GM19023 (cell line): ENCODE measurements around the gene CYB561D2.

Experiments used
- ATAC-seq: cut with Tn5 transposase; IDR thresholded peaks from one replicate; pipeline ENCODE4 v1.9.1; 2021; ENCODE audit warnings: mild to moderate bottlenecking, moderate library complexity; ENCODE audit not compliant: unreplicated experiment

CYB561D2 gene

DNA sequence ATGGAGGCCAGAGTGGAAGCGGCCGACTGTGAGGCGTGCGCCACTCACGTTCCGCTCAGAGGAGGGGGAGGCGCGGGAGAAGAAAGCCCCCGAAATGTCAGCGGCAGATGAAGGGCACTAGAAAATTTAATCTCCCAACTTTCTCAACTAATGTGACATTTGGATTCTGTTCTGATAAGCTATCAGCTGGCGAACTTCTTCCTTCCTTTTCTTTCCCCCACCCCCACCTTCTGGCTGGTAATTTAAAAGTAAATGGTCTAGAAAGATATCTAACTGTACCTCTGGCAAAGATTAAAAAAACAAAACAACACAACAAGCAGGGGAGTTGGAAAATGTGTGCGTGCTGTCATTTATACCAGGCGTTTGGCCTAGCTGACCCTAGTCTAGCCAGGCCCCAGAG, 35.1 kb downstream of the CYB561D2 start:
- no peak for ATAC-seq

DNA sequence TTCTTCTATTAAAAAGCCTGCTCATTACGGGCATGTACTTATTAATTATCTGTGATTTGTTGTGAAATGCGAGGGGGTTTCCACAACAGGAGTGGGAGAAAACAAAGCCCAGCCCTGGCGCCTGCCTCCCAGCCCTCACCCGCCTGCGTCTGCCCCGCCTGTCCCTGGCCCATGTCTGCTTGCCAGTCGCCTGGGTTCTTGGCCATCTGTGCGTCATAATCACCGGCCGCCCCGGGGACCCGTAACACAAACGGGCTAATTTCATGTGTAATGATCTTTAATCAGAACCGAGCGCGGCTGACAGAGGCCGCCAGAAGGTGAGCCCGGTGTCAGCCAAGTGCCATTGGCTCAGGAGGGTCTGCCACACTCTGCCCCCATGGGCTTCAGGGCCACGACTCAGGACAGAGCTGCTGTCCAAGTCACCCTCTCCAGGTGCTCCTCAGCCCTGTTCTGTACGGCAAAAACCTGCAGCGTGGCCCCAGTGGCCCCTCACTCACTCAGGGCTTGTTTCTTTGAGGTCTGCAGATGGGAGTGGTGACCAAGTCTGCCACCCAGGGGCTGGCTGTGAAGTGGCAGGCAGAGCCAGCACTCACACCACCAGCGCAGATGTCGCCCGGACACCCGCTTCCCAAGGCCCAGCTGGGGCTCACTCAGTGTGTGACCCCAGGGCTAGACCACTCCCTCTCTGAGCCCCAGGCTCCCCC, 37.5 kb downstream of the CYB561D2 start:
- no peak for ATAC-seq

DNA sequence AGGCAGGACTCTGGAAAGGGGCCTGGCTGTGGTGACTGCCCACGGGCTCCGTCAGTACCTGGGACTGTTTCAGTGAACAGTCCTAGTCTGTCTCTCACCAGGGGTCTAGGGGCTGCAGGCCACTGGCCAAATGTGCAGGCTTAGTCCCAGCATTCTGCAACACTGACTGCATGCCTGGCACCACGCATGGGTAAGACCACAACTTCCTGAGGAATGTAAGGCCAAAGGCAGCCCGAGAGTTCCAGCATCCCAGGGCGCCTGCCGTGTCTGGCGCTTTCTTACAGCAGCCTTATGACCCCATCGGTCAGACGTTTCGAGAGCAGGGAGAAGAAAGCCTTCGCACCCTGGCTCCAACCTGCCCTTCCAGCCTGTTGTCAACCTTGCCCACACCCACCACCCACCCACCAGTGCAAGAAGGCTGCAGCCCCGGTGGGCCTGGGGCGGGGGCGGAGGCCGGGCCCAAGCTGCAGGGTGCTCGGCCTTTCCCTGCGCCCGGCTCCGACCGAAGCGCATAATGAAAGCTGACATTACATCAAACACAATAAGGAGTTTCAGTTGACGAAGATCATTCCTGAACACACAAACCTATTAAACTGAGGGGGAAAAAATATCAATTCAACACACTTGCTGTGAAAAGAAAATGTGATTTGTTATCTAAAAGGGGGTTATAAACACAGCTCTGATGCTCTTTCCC, 38.2 kb downstream of the CYB561D2 start:
- ATAC-seq: no peak

DNA sequence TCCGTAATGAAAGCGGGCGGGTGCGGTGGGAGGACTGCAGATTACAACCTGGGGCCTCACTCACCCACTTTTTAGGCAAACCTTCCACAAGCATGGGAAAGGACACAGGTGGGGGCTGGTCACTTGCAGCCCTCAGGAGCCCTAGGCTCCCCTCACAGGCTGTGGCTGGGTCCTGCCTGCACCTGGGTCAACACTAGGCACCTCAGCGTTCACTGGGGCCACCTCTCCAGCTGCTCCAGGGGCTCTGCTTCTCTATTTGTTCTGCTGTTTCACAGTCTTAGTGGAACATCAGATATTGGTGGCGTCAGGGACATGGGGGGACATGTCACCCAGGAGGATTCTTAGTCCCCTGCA, 38.7 kb downstream of the CYB561D2 start:
- no peak for ATAC-seq

DNA sequence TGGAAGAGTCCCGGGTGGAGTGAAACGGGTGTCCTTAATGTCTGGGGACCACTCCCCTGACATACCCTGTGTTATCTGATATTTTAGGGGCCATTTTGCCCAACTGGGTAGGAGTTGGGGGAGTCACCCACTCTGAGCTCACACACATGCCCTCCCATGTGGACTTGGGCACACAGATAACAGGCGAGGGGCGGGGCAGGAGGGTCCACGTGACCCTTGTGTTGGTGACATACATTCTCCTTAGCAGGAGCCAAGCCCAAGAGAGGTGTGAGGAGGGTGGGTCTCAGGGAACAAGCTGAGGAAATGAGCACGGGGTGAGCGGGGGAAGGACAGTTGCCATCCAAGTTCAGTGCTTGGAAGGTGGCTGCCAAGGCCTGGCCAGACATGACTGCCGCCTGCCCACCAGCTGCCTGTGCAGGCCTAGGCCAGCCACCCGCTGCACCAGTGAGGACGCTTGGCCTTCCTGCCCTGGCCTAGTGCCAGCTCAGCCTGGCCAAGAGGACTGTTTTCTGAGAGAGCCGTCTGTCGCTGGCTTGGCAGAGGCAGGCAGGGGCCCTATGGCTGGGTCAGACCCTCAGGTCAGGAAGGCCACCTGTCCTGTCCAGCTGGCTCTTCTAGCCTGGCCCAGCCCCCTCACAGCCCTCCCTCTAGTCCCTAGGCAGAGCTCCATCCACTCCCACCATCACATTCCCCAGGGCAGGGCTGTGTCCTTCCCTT, 40.0 kb downstream of the CYB561D2 start:
- ATAC-seq: no peak

DNA sequence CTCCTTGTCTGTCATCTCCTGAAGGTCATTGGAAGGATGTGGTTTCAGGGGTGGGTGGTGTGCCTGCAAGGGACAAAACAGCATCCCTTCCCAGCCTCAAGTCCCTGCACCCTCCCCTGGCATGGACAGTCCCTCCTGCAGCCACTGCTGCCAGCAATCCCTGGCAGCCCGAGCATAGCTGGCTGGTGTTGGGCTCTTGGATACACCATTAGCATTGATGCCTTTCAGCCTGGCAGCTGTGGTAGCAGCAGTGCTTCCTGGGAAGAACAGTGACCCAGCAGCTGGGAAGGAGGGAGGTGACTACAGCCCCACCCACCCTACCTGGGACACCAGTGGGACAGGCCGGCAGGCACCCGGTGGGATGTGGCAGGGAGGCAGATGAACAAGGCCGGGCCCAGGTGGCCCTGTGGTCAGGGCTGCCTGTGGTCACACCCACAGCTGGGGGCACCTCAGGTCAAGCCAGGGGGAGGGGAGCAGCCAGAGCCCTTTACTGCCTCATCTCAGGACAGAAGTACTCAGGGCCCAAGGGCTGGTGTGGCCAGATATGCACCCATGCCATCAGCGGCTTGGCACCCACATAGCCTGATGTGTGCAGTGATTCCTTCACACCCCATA, 41.5 kb downstream of the CYB561D2 start:
- ATAC-seq: no peak

DNA sequence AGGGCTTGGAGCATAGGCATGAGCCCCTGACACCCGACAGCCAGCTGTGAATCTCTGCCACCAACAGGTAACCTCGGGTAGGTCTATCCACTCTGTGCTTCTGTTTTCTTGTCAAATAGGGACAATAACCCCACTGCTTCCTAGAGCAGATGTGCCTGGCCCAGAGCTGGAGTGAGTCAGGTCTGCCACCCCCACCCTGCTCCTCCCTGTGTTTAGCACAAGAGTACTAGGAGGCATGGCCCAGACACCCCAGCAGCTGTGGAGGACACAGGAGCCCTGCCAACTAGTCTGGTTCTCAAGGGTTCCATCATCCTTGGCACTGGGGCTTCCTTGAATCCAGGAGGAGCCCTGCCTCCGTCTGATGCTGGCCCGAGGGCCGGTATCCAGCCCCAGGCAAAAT, 42.4 kb downstream of the CYB561D2 start:
- ATAC-seq: no peak

DNA sequence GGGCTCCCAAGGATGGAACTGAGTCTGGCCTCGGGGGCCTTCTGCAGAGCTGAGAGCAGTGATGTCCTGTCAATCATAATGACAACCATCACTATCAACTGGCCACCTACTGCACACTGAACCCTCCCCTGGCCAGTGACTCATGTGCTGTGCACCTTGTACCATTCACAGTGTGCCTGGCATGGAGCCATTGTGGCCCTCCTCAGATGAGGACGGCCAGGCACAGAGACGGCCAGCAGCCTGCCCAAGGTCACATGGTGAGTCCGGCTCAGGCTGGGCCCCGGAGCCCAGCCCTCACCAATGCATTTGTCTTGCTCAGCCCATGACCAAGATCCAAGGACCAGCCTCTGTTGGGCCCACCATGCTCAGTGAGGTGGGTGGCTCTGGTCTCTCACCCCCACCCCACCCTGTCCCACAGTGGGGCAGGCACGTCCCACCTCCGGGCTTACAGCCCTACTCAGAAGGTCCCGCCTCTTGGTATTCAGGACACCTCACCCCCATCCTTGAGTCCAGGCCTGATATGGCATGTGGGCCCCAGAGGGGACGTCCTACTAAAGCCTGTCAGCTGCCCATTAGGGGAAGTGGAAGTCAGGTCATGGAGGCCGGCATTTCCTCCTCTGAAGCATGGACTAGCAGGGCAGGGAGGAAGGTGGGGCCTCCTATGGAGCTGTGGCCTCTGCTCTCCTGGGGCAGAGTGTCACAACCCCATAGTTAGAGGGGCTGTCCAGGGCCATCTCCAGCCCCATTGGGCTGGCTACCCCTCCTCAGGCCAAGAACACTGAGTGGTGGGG, 44.6 kb downstream of the CYB561D2 start:
- ATAC-seq: no peak

DNA sequence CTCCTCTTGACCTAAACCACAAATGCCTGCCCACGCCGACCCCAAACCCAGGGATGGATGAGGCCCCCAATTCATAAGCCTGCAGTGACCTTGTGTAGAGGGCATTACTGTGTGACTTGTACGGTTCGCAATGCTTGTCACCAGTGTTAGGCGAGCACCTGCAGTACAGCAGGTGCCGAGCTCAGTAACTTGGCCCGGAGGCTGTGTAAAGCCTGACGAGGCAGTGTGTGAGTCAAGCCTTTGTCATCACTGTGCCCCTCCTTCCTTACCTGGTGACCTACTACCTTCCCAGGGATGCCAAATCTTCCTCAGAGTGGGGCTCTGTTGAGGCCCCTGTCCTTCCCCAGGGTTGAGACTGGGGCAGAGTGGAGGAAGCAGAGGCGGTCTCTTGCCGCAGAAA, 45.8 kb downstream of the CYB561D2 start:
- ATAC-seq: no peak

DNA sequence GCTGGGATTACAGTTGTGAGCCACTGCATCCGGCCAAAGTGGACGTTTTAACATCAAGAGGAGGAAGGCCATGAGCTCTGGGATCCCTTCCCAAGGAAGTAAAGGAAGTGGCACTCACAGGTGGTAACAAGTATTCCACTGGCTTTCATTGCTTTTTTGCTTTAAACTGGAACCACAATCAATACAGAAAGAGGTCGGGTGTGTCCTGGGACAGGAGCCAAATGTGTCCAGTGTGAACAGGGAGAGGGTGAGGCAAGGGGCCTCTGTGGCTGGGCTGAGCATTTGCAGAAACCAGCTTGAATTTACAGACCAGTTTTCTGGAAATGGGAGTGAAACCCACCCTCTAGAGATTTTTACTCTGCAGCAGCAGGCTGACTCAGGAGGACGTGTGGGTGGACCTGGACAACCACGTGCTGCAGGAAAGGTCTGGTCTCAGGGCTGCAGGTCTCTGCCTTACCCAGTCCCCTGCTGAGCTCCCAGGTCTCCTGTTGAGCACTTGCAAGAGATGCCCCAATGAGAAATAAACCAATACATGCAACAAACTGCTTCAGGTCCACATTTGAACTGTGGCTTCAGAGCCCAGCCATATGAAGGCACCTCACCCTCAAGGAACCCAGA, 51.4 kb downstream of the CYB561D2 start:
- ATAC-seq: no peak
